GM10248 (cell line): ENCODE results near the gene PLN.

Source experiments
- CTCF ChIA-PET: fragments of 300-600 bp; sonication (Branson Sonifier 250); formaldehyde crosslinking; extraction: SDS; loops from one replicate; lab custom pipeline; 2021; ENCODE audit warnings: antibody characterized with exemption; lab: Yijun Ruan, JAX
- POLR2A ChIA-PET: fragments of 350-650 bp; sonication (Branson Sonifier 250); formaldehyde crosslinking; extraction: SDS; loops from one replicate; lab custom pipeline; 2020; ENCODE audit warnings: antibody characterized with exemption; lab: Yijun Ruan, JAX
- DNase-seq: peaks from one replicate; pipeline ENCODE4 v3.0.0; 2012; ENCODE audit errors: extremely low spot score
- TF ChIP-seq, protein P1 (sequence below): IDR thresholded peaks from 2 replicates; pipeline ENCODE4 v1.5.1; 2012; ENCODE audit warnings: mild to moderate bottlenecking, low read depth; ENCODE audit errors: extremely low read depth, missing control alignments, control extremely low read depth

Gene PLN

DNA sequence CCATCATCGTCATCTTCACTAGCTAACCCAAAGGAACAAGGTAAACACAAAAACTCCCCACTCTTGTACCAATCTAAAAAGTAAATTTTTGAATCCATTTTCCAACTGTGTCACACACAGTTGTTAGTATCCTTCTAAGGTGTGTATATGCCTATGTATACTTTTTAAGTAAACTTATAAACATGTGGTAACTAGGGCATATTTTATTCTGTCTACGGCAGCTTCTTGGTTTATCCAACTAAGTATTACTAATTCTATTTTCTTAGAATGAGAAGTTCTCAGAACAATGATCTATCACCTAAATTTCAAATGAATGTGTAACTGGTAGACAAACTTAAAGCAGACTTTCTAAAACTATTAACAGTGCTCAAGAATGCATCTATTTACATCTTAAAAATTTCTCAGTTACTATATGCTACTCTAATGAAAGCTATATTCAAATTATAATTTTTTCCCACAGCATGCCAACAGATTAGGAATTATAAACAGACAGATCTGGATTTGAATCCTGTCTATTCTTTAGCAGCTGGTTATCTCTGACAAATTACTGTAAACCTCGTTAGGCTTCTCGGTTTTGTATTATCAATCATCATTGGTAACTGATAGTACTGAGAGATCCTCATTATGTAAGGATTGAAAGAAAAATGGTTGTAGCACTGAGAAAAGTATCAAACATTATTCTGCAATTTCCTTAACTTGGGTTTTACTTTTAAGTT is 1.8 kb upstream of the PLN start:
- TF ChIP-seq, protein P1, sequence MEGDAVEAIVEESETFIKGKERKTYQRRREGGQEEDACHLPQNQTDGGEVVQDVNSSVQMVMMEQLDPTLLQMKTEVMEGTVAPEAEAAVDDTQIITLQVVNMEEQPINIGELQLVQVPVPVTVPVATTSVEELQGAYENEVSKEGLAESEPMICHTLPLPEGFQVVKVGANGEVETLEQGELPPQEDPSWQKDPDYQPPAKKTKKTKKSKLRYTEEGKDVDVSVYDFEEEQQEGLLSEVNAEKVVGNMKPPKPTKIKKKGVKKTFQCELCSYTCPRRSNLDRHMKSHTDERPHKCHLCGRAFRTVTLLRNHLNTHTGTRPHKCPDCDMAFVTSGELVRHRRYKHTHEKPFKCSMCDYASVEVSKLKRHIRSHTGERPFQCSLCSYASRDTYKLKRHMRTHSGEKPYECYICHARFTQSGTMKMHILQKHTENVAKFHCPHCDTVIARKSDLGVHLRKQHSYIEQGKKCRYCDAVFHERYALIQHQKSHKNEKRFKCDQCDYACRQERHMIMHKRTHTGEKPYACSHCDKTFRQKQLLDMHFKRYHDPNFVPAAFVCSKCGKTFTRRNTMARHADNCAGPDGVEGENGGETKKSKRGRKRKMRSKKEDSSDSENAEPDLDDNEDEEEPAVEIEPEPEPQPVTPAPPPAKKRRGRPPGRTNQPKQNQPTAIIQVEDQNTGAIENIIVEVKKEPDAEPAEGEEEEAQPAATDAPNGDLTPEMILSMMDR, result no peak
- no peak for DNase-seq
- CTCF ChIA-PET, result interaction anchor here (1.1 kb wide), 1 partner anchor 19 kb away, joined by 5 read pairs; no protein-coding TSS in a partner anchor
- POLR2A ChIA-PET, result no interaction called here

- DNase-seq, result no peak
- ChIA-PET POLR2A (no interaction called here), CTCF (no interaction called here)
- TF ChIP-seq, protein P1, result no peak
These were observed 1.2 kb upstream of the PLN start for GRCh38 chr6:118546880-118547218.

DNA sequence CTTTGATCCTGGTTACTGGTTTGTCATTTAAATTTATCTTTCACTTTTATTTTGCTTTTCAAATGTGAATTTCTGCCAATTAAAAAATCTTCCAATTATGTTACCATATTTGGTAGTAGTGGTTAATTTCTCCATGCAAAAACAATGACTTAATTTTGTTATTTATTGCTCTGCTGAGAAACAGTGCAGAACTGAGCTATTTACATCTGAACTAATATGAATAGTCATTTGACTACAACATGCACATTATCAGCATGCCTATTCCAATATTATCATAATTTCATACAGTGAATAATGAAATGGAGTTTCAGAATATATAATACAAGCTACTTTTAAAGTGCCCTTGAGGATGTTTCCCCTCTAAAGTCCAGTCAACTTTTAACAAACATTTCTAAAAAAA is 517 bp downstream of the PLN start:
- no peak for DNase-seq
- ChIA-PET CTCF (interaction anchor here (0.8 to 1.6 kb wide), 3 partner anchors 10 to 575 kb away, joined by 3 to 5 read pairs (median 3); no protein-coding TSS in a partner anchor), POLR2A (no interaction called here)
- TF ChIP-seq, protein P1, result no peak

DNA sequence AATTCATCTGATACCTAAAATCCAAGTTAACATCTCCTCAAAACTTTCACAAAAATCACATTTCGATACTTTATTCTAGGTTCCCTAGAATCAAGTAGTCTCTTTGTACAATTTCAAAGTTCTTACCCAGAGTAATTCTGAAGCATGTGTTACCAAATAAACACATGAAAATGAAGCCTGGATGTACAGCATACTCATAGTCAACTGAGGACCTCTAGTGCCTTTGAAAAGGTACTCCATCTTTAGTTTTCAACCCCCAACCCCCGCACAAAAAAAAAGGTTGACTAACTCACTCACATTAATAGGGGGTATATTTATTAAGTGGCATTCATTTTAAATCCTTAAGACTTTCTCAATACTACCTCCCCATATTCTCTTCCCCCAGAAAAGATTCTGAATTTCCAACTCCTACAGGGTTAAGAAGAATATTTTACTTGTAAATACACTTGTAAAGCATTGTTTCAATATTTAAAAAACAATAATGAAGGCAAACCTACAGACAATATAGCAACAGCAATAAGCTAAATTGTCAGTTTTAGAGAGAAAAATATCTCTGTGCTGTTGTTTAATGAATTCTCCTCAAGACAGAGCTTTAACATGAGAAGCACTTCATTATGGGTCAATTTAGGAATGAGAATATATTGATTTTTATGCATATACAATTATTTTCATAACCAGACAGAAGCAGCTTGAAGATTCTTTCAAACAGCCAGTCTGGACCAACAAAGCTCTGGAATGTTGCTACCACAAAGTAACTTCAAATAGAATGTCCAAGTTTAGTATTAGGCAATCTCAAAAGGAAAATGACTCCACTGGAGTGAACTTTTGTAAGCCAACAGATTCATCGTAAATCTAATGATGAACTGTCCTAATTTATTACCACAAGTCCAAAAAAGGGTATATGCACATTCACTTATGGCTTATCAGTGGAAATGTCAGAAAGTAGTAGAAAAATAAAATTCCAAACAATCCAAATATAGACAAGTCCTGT is 3.3 kb downstream of the PLN start:
- TF ChIP-seq, protein P1, result peak; percentile 33
- ChIA-PET POLR2A (no interaction called here), CTCF (interaction anchor here (0.7 to 2.0 kb wide), 6 partner anchors 9 to 572 kb away, joined by 3 to 8 read pairs (median 4); no protein-coding TSS in a partner anchor)
- DNase-seq, result peak; percentile 35

- DNase-seq, result no peak
- POLR2A ChIA-PET, result no interaction called here
- TF ChIP-seq, protein P1, result no peak
- CTCF ChIA-PET, result interaction anchor here (1.4 to 2.4 kb wide), 3 partner anchors 12 to 577 kb away, joined by 5 to 14 read pairs (median 7); no protein-coding TSS in a partner anchor
These were observed 5.0 kb downstream of the PLN start for GRCh38 chr6:118553132-118553531.

DNA sequence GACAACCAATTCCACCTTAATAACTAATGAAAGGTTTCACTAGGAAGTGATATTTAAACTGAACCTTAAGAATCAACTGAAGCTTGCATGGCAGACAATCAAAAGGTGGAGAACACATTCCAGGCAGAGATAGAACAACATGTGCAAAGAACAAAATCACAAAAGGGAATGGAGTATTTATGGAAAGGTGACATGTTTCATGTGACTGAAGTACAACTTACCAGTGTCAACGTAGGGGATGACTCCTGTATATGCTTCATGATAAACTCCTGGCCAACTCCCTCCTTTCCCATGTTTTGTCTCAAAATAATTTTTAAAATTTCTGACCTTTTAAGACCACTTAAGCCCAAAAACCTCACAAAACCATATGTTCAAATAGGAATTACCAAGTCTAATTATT is 6.6 kb downstream of the PLN start:
- TF ChIP-seq, protein P1, result no peak
- ChIA-PET POLR2A (no interaction called here), CTCF (interaction anchor here (1.1 to 2.4 kb wide), 3 partner anchors 11 to 272 kb away, joined by 4 to 14 read pairs (median 7); no protein-coding TSS in a partner anchor)
- no peak for DNase-seq
